ENCODE measurements around the gene CFLAR. TPM values are rescaled to one million over a fixed set of nuclear protein-coding genes. Genes with fewer than 3 reads are reported as not detected.

The CFLAR gene
- total RNA-seq, 2 donors from 2014 or later, result 92.4 to 141 TPM

- peak; percentile 94 for DNase-seq (ENCODE audit: low spot score)
- Histone ChIP-seq H3K27ac (peak overlapping the region; percentile 99), H3K27me3 (replicated peaks; ENCODE audit: insufficient read depth) (no peaks in the 10 kb centered on the region), H3K9me3 (no peaks in the 10 kb centered on the region), H3K4me3 (peak overlapping the region; percentile 90 to 95), H3K4me1 (replicated peaks) (no peaks in the 10 kb centered on the region), H3K36me3 (no peaks in the 10 kb centered on the region)
- 1% methylated on average over 46 of the region's 48 CpGs for WGBS
- peak; percentile 12 for TF ChIP-seq POLR2A (IDR thresholded peaks at IDR 0.05)
- TF ChIP-seq POLR2AphosphoS5 (IDR thresholded peaks at IDR 0.05), result peak; percentile 66
- peak in 3 of 4 experiments; percentile 36 to 45 (median 41) for TF ChIP-seq CTCF (IDR thresholded peaks at IDR 0.05)
- intact Hi-C loops (cut with DNase I), result loop anchor here (5.0 kb wide), 1 partner anchor 39 kb away; no protein-coding TSS in a partner anchor
These were observed 2.4 kb downstream of the CFLAR start for GRCh38 chr2:201118121-201118960.

- Histone ChIP-seq H3K9me3 (no peaks in the 10 kb centered on the region), H3K4me1 (replicated peaks) (no peaks in the 10 kb centered on the region), H3K4me3 (peak overlapping the region; percentile 90 to 95), H3K27me3 (replicated peaks; ENCODE audit: insufficient read depth) (no peaks in the 10 kb centered on the region), H3K27ac (peak overlapping the region; percentile 99), H3K36me3 (no peaks in the 10 kb centered on the region)
- 14% methylated on average over 12 of the region's 12 CpGs for WGBS
- intact Hi-C loops (cut with DNase I), result loop anchor here (5.0 kb wide), 1 partner anchor 38 kb away; no protein-coding TSS in a partner anchor
- DNase-seq (ENCODE audit: low spot score), result no peak
- no peak for TF ChIP-seq POLR2A (IDR thresholded peaks at IDR 0.05)
- no peak for TF ChIP-seq CTCF (IDR thresholded peaks at IDR 0.05)
- no peak for TF ChIP-seq POLR2AphosphoS5 (IDR thresholded peaks at IDR 0.05)
These were observed 3.2 kb downstream of the CFLAR start for GRCh38 chr2:201118961-201119854.

GRCh38 chr2:201122276-201122675 lies 6.3 kb downstream of the CFLAR start:
- H3K4me1 ChIP-seq (replicated peaks), result peaks cover 5% of the 10 kb centered on the region
- no peak overlapping the region for H3K4me3 ChIP-seq
- no peak for TF ChIP-seq POLR2AphosphoS5 (IDR thresholded peaks at IDR 0.05)
- TF ChIP-seq POLR2A (IDR thresholded peaks at IDR 0.05), result no peak
- TF ChIP-seq CTCF (IDR thresholded peaks at IDR 0.05), result no peak

GRCh38 chr2:201126308-201127151 lies 10.6 kb downstream of the CFLAR start:
- no peak overlapping the region for H3K4me3 ChIP-seq
- 27% methylated on average over 9 of the region's 9 CpGs for whole genome bisulfite sequencing
- H3K27ac ChIP-seq, result peak overlapping the region; percentile 45 to 47
- no peaks in the 10 kb centered on the region for H3K36me3 ChIP-seq
- no peak for TF ChIP-seq POLR2A (IDR thresholded peaks at IDR 0.05)
- no peak for TF ChIP-seq POLR2AphosphoS5 (IDR thresholded peaks at IDR 0.05)
- DNase-seq (ENCODE audit: low spot score), result no peak
- H3K9me3 ChIP-seq, result no peaks in the 10 kb centered on the region
- intact Hi-C loops (cut with DNase I), result no loop called here
- no peaks in the 10 kb centered on the region for H3K27me3 ChIP-seq (replicated peaks; ENCODE audit: insufficient read depth)
- H3K4me1 ChIP-seq (replicated peaks), result peaks cover 5% of the 10 kb centered on the region

More at GRCh38 chr2:201122276-201122675, 6.3 kb downstream of the CFLAR start:
- Histone ChIP-seq H3K36me3 (no peaks in the 10 kb centered on the region), H3K27me3 (replicated peaks; ENCODE audit: insufficient read depth) (no peaks in the 10 kb centered on the region), H3K27ac (no peak overlapping the region), H3K9me3 (no peaks in the 10 kb centered on the region)
- no peak for DNase-seq (ENCODE audit: low spot score)
- intact Hi-C loops (cut with DNase I), result no loop called here
- WGBS, result 100% methylated on average over 1 of the region's 1 CpG

All from prostate gland (tissue), 2 donors.